ENCODE data around the gene RHOBTB3. TPM values are rescaled to one million over a fixed set of nuclear protein-coding genes. Genes with fewer than 3 reads are reported as not detected.

Gene RHOBTB3
- total RNA-seq, 1 experiment from 2014 or later: 6.8 TPM

- no peak for DNase-seq
- H2BK5ac ChIP-seq (ENCODE audit: insufficient read length, low read length): no peak overlapping the region
- Mint-ChIP-seq H3K4me3 (no peak overlapping the region), H3K4me1 (peaks cover 33 to 37% of the 10 kb centered on the region in 2 experiments), H3K27me3 (ENCODE audit: low read depth) (no peaks in the 10 kb centered on the region), H3K9me3 (no peaks in the 10 kb centered on the region), H3K27ac (peak overlapping the region in 2 of 3 experiments; percentile 59 to 75; a peak in 2 of 7 replicates), H3K36me3 (ENCODE audit: insufficient read depth in 1 of 3, low read depth in 3 of 3) (peaks cover 0 to 8% (median 5%) of the 10 kb centered on the region in 3 experiments; a peak in 3 of 7 replicates)
- H3T11ph ChIP-seq (ENCODE audit: low read length): no peak overlapping the region
- H4K91ac ChIP-seq (ENCODE audit: insufficient read length, low read depth, low read length): no peak overlapping the region
- no peak overlapping the region for H2BK15ac ChIP-seq (ENCODE audit: low read depth, low read length)
- no peaks in the 10 kb centered on the region for H3K9me3 ChIP-seq (ENCODE audit: control insufficient read depth, low read depth, low read length)
- H3K23me2 ChIP-seq (ENCODE audit: insufficient read length, low read depth, low read length, poor library complexity, severe bottlenecking): peaks cover 6% of the 10 kb centered on the region
- no peaks in the 10 kb centered on the region for H3K79me1 ChIP-seq (ENCODE audit: insufficient read depth, low read depth, low read length, poor library complexity, severe bottlenecking)
- H2AK5ac ChIP-seq (ENCODE audit: insufficient read length, low read length): no peak overlapping the region
- no peak overlapping the region for H2BK20ac ChIP-seq (ENCODE audit: low read depth, low read length, poor library complexity, severe bottlenecking)
- no peaks in the 10 kb centered on the region for H3K79me2 ChIP-seq (ENCODE audit: insufficient read depth, low read length)
- no peaks in the 10 kb centered on the region; the same call in 1 of the 2 replicates for H3K4me1 ChIP-seq (ENCODE audit: insufficient read depth, low read length)
- H3K27ac ChIP-seq (ENCODE audit: insufficient read length, low read depth, low read length): no peak overlapping the region
- H2BK120ac ChIP-seq (ENCODE audit: low read depth, low read length, poor library complexity, severe bottlenecking): no peak overlapping the region
- H4K8ac ChIP-seq (replicated peaks; ENCODE audit: insufficient read length, low read depth, low read length): no peak overlapping the region
- H2AFZ ChIP-seq (ENCODE audit: low read length): no peak overlapping the region
- H3K14ac ChIP-seq (ENCODE audit: insufficient read depth, low read length): no peak overlapping the region
- H3K23ac ChIP-seq (ENCODE audit: insufficient read length, low read depth, low read length): no peak overlapping the region
- no peak overlapping the region for H3K4me2 ChIP-seq (ENCODE audit: insufficient read depth, insufficient read length, low read length)
- no peak overlapping the region for H3K18ac ChIP-seq (ENCODE audit: insufficient read length, low read depth, low read length)
- no peaks in the 10 kb centered on the region for H3K27me3 ChIP-seq (ENCODE audit: insufficient read depth, low read length)
- H3K56ac ChIP-seq (ENCODE audit: insufficient read length, low read depth, low read length): no peak overlapping the region
- H3K9ac ChIP-seq (ENCODE audit: extremely low read depth, insufficient read length, low read length): no peak overlapping the region
- H2BK12ac ChIP-seq (ENCODE audit: insufficient read length, low read depth, low read length): no peak overlapping the region
- no peaks in the 10 kb centered on the region for H4K20me1 ChIP-seq (ENCODE audit: control insufficient read depth, insufficient read depth, insufficient read length)
- no CpG with 5 or more reads among the region's 12 CpGs for WGBS (ENCODE audit: extremely low coverage, insufficient read length, low lambda C conversion rate)
- no peak overlapping the region for H4K5ac ChIP-seq (ENCODE audit: insufficient read length, low read depth, low read length)
- no peak overlapping the region for H3K4ac ChIP-seq (ENCODE audit: low read depth, low read length)
- no peak for TF ChIP-seq CTCF (conservative IDR thresholded peaks at IDR 0.05)
Observed at GRCh38 chr5:95817430-95817829, 86.3 kb downstream of the RHOBTB3 start.
